Bone marrow (tissue), 2 donors: Measurements from ENCODE around the gene RAPGEF1.

ENCODE experiments used
- DNase-seq, 2 donors: peaks; one replicate each; lab custom pipeline; 2025; lab: John Stamatoyannopoulos, UW

The RAPGEF1 gene

GRCh38 chr9:131587331-131587730, 152.5 kb downstream of the RAPGEF1 start:
- no peak for DNase-seq

DNA sequence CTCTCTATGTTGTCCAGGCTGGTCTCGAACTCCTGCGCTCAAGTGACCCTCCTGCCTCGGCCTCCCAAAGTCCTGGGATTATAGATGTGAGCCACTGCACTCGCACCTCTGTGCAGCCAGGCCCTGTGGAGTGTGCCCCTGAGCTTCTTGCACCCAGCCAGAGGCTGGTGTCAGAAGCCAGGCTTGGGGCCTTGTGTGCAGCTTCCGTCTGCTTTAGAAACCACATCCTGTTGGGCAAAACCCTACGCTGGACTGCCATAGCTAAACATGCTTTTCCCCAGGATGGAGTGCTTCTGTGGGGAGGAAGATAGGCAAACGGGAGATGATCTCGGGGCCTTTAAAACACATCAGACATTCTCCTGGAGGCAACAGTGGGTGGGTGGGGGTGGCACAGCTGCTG, 154.5 kb downstream of the RAPGEF1 start:
- peak; percentile 28 to 70 for DNase-seq

GRCh38 chr9:131584858-131585257, 155.0 kb downstream of the RAPGEF1 start:
- DNase-seq = no peak

- no peak for DNase-seq
These were observed 155.9 kb downstream of the RAPGEF1 start for GRCh38 chr9:131583836-131584555.

DNA sequence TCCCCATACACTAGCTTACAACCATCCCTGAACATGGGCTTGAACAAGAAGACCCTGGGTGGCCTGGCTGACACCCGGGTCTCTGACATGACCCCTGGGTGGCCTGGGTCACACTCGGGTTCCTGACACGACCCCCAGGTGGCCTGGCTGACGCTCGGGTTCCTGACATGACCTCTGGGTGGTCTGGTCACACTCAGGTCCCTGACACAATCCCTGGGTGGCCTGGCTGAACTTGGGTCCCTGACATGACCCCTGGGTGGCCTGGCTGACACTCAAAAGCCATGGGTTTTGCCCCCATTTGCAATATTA, 156.6 kb downstream of the RAPGEF1 start:
- DNase-seq = no peak

- no peak for DNase-seq
These were observed 157.2 kb downstream of the RAPGEF1 start for GRCh38 chr9:131582466-131583336.

DNA sequence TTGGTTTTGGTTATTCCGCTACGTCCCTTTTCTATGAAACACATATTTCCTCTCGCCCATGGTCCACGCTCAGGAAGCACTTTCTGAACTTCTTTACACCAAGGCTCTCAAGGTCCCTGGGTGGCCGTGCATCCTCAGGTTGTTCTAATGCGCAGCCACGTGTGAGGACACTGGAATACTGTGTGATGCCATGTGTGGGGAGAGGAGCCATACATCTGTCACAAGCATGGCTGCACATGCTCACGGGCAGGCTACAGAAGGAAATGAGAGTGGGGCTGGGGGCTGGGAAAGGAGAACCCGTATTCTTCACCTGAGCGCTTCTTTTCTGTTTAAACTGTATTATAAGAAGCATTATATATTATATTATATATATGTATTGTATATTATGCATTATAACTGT, 157.8 kb downstream of the RAPGEF1 start:
- DNase-seq = no peak

- no peak for DNase-seq
These were observed 159.5 kb downstream of the RAPGEF1 start for GRCh38 chr9:131580358-131580757.

- no peak for DNase-seq
These were observed 160.1 kb downstream of the RAPGEF1 start for GRCh38 chr9:131579789-131580211.

DNA sequence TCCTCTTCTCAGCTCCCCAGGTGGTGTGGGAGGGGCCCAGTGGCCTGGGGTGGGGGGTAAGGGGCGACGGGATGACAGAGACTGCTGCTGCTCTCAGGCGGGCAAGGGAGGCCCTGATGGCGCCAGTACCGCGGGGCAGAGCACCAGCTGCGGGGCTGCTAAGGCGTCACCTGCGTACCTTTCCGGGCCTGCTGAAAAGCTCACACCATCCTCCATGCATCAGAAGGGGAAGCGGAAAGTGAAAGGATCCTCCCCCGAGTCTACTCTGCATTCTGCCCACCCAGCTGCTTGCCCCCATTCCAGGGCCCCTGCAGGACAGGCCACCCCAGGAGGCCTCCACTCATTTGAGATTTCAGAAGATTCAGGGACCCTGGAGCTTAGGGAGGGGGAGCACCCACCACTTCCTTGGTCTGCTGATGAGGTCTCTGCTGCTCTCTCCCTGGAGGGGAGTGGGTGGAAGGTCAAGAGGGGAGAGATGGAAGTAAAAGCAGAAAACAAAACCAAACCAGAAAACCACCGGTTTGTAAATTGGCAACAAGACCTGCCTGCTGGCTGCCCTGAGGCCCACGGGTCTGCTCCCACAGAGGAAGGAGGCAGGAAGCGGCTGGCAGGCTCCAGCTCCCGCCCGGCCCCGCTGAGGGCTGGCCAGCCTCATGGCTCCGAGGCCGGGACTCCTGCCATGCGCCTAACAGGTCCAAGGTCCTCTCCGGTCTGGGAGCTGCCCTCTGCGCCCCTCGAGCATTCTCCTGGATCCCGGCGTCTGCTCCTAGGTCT, 161.0 kb downstream of the RAPGEF1 start:
- DNase-seq = peak in 1 of 2 donors; percentile 47

DNA sequence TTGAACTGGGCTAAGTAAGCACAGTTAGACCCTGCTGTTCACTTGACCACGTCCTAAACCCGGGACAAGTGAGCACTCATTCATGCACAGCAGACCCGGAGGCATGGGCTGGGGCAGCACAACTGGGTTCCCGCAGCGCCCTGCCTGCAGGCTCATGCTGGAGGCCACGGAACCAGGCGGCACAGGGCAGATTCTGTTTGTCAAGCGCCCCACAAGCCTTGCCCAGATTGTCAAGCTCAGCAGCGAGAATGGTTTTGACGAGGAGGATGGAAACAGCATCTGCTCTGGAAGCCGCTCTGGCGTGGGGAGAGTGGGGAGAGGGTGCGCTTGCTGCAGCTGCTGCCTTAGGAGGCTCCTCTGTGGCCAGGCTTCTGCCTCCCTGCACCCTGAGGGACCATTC, 161.9 kb downstream of the RAPGEF1 start:
- no peak for DNase-seq

- DNase-seq = no peak
These were observed 162.6 kb downstream of the RAPGEF1 start for GRCh38 chr9:131577005-131578000.

DNA sequence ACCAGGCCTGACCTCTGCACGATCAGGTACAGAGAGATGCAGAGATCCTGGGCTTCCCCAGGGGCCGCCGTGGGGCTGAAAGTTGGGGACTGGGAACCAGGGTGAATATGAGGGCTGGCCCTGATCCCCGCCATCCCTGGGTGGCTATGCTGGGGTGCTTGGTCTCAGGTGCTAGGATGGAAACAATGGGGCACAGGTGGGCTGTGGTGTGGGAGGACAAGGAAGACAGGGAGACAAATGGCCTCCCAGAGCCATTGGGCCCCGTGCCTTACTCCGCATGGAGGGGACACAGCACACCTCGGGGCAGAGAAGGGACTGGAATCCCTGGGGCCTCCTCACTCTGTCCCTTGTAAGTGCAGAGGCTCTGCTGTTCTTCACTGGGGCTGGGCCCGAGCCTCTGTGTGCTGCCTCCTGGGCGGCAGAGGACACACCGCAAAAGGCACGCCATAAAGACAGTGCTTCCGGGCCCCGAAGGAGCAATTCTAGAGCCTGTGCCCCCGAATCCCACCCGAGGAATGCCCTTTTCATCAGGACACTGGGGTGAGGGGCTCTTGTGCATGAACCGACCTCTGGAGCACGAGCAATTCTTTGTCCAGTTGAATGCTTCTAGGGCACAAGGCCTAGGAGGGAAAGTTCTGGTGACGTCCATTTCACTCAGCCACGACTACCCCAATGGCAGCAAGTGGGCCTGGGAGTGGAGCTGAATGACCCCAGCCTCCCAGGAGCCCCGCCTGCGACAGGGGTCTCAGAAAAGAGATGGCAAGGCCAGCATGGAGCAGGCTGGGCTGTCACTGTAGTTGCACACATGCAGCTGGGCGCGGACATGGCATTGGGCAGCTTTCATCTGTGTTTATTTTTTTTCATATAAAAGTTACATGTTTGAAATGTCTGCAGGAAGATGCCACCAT, 163.7 kb downstream of the RAPGEF1 start:
- no peak for DNase-seq

DNA sequence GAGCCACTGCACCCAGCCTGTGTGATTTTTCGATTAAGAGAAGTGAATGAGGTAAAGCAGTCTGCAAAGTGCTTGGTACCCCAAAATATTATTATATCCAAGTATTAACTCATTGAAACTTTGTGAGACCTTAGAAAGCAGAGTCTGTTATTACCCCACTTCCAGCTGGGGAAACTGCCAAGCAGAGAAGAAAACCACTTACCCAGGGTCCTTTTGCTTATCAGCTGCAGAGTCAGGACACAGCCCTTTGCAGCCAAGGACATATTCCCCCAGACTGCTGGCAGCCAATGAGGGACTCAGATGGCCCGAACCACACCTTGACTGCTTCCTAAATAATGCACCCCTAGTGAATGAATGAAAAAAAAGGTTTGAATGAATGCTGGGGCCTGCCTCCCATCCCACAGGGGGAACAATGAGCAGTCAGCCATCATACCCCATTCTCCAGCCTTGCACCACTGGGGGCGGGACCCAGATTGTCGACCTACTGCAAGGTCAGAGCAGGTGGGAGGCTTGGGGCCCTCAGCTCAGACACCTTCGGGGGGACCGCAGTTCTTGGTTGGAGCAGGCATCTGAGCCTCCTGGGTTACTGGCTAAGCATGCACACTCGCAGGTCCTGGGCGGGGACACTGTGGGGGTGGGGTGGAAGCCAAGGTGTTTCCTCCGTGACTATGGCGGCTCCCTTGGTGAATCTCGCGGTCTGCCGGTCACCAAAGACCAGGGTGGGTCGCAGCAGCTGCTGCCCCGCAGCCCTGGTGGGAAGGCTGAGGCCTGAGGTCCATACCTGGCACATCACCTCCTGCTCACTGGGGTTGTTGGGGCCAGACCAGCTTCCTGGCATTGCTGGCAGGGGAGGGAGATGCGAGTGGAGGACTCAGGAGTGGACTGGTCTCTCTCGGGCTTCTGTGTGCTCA, 164.9 kb downstream of the RAPGEF1 start:
- DNase-seq = no peak

GRCh38 chr9:131567910-131568309, 172.0 kb downstream of the RAPGEF1 start:
- DNase-seq = no peak

DNA sequence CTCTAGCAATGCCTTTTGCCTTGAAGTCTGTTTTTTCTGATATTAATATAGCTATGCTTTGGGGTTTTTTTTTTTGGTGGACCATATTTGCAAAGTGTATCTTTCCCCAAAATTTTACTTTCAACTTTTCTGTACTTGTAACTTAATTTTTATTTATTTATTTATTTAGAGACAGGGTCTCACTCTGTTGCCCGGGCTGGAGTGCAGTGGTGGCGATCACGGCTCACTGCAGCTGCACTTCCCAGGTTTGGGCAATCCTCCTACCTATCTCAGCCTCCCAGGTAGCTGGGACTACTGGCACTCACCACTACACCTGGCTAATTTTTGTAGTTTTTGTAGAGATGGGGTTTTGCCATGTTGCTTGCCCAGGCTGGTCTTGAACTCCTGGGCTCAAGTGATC, 173.7 kb downstream of the RAPGEF1 start:
- DNase-seq = no peak

- no peak for DNase-seq
These were observed 174.5 kb downstream of the RAPGEF1 start for GRCh38 chr9:131565369-131565768.

GRCh38 chr9:131562032-131562959, 177.6 kb downstream of the RAPGEF1 start:
- DNase-seq = no peak
